ENCODE measurements around the gene SCGB1A1.
"Not testable (repeated sequence)": the region's sequence is repeated elsewhere in the genome, so short reads cannot be mapped to it uniquely, and the experiment has no call there.

Gene SCGB1A1, protein sequence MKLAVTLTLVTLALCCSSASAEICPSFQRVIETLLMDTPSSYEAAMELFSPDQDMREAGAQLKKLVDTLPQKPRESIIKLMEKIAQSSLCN

GRCh38 chr11:62418733-62419132 is at the start of gene SCGB1A1:
TSS of gene SCGB1A1 (plus strand) at chr11:62419033. CDS start at chr11:62419096, 63 bp downstream.
- no peak for FAIRE-seq

DNA sequence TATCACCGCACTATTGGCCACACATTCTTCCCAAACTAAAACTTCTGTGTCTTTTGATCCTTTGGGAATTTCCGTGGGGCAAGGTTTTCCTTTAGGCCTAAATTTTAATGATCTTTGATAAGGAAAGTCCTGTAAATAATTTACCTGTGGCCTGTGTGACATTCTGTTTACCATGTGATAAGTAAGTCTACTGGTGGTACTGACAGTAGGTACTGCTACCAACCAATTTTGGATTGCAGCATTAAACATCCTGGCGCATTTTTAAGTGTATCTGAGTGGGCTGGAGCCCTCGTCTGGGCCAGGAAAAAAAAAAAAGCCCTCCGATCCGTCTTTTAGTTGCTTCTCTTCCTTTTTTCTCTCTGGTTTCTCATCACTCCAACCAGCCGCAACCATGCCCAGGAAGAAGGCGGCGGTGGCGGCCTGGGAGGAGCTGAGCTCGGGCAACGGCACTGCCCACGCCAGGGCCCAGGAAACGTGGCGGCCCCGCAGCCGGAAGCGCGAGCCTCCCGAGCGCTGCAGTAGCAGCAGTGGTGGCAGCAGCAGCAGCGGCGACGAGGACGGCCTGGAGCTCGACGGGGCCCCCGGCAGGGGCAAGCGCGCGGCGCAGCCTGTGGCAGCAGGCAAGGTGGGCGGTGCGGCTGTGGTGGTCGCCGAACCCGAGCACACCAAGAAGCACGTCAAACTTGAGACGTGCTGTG is 47.9 kb upstream of the SCGB1A1 start:
- no peak for FAIRE-seq

DNA sequence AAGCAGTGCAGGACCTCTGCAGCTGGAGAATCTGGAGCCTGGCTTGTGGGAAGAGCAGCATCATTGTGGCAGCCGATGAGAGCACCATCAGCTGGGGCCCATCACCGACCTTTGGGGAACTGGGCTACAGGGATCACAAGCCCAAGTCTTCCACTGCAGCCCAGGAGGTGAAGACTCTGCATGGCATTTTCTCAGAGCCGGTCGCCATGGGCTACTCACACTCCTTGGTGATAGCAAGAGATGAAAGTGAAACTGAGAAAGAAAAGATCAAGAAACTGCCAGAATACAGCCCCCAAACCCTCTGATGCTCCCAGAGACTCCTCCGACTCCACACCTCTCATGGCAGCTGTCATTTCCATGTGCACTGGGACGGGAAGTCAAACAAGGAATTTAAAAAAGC is 46.0 kb upstream of the SCGB1A1 start:
- FAIRE-seq = no peak

- no peak for FAIRE-seq
These were observed 45.2 kb upstream of the SCGB1A1 start for GRCh38 chr11:62373464-62374119.

GRCh38 chr11:62374801-62375200 is 44.0 kb upstream of the SCGB1A1 start:
- FAIRE-seq = no peak

GRCh38 chr11:62378459-62379063 is 40.3 kb upstream of the SCGB1A1 start:
- not testable (repeated sequence) for FAIRE-seq

DNA sequence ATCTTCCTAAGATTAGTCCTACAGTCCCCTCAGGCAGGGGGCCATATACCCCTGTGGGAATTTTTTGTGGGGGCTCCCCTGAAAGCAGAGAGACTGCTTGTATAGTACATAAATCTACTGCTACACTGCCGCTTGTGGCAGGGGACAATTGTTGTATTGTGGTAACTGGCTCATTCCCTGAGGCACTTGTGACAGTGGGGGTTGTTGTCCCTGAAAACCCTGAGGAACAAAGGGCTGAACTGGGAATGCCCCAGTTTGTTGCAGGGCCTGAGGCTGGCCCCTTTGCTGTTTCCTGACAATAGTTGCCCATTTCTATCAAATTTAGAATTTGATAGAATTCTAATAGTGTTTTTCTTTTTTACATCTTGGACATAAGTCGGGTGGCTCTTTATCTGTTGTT is 39.2 kb upstream of the SCGB1A1 start:
- FAIRE-seq = not testable (repeated sequence)

DNA sequence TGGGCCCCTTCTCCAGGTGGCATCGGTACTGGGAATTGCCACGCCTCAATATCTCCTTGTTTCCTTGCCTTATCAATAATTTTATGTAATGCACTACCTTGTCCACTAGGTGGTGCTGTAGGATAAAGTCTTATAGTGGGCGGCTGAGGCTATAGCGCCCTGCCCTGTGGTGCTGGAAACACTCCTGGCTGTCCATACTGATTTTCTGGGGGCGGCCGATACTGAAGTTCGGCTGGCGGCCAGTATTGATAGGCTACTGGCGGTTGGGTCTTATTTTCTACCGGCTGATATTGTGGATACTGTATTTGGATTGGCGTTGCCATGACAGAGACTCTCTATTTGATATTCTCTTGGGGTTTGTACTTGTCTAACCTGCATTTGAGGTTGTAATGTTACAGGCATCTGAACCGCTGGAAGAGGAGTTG is 38.0 kb upstream of the SCGB1A1 start:
- FAIRE-seq = not testable (repeated sequence)

DNA sequence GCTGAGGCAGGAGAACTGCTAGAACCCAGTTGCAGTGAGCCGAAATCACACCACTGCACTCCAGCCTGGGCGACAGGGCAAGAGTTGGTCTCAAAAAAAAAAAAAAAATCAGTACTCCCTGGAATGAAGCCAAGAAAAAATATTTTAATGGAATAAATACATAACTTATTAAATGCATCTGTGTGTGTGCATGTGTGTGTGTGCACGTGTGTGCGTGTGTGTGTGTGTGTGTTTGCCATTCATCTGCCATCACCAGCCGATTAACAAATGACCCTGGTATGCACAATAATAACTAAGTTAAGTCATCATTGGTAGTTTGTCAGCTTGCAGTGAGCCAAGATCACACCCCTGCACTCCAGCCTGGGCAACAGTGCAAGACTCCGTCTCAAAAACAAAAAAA is 35.0 kb upstream of the SCGB1A1 start:
- no peak for FAIRE-seq

DNA sequence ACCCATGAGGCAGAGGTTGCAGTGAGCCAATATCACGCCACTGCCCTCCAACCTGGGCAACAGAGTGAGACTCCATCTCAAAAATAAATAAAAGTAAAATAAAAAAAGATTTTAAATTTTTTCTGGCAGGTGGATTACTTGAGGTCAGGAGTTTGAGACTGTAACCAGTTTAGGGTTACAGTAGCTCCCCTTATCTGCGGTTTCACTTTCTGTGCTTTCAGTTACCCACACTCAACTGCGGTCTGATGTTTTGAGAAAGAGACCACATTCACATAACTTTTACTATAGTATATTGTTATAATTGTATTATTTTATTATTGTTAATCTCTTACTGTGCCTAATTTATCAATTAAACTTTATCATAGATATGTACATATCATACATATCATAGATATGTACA is 32.8 kb upstream of the SCGB1A1 start:
- not testable (repeated sequence) for FAIRE-seq

DNA sequence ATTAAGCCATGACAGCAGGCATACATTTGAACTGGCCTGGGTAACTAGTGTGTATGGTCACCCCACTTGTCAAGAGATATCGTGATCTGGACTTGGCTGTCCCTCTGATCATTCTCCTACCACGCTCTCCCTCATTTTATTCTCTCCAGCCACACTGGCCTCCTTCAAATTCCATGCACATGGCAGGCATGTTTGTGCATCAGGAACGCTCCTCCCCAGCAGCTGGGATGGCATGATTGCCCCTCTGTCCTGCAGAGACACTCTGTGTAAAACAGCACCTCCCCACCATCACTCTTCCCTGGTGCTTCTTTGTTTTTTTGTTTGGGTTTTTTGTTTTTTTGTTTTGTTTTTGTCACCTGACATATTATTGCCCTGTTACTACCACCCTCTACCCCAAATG is 31.5 kb upstream of the SCGB1A1 start:
- FAIRE-seq = no peak

- FAIRE-seq = no peak
These were observed 29.8 kb upstream of the SCGB1A1 start for GRCh38 chr11:62388999-62389398.

DNA sequence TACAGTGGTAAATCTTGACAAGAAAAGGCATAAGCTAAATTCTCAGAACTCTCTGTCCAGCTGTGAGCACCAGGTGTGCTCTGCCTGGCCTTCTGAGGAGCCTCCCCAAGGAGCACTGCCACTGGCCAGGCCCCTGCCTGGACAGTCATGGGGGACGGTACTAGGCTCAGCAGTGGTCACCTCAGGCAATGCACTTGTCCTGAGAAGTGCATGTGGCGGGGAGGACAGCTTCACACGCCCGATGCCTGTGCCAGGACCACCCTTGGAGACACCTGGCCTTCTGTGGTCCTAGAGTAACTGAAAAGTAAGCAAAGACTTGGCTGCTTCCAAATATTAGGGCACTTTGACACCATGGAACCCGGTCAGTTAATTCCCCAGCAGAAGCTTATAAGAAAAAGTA is 28.6 kb upstream of the SCGB1A1 start:
- FAIRE-seq = no peak

- FAIRE-seq = no peak
These were observed 28.1 kb upstream of the SCGB1A1 start for GRCh38 chr11:62390722-62391121.

- FAIRE-seq = no peak
These were observed 27.0 kb upstream of the SCGB1A1 start for GRCh38 chr11:62391642-62392425.

- no peak for FAIRE-seq
These were observed 26.3 kb upstream of the SCGB1A1 start for GRCh38 chr11:62392506-62392905.

DNA sequence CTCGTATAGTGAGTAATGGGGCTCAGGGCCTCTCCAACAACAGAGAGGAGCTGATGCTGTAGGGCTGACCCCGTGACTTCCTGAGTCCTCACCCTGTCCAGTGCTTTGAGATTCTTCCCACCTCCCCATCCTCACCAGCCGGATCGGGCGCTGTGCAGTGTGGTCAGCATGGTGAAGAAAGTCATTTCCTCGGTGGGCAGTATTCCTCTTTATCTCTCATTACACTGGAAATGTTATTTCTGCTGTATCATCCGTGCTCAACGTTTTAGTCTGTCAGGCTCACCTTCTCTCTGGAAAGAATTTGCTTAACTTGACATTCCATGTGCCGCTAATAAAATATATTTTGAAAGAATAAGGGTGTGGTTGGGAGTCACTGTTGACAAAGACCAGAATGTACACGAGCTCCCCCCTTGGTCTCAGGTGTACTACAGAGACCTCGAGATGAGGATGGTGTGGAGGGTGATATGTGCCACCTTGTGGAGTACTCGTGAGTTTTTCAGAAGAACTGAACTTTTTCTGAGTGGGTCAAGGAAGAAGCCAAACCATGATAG is 25.7 kb upstream of the SCGB1A1 start:
- FAIRE-seq = no peak

DNA sequence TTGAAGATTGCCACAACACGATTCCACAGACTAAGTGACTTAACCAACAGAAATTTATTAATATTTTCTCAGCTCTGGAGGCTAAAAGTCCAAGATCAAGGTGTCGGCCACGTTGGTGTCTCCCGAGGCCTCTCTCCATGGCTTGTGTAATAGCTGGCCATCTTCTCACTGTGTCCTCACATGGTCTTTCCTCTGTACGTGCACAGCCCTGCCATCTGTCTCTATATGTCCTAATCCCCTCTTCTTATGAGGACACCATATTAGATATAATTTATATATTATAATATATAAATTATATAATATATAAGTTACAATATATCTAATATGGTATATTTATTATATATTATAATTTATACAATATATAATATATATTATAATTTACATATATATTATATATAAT is 25.1 kb upstream of the SCGB1A1 start:
- FAIRE-seq = no peak

DNA sequence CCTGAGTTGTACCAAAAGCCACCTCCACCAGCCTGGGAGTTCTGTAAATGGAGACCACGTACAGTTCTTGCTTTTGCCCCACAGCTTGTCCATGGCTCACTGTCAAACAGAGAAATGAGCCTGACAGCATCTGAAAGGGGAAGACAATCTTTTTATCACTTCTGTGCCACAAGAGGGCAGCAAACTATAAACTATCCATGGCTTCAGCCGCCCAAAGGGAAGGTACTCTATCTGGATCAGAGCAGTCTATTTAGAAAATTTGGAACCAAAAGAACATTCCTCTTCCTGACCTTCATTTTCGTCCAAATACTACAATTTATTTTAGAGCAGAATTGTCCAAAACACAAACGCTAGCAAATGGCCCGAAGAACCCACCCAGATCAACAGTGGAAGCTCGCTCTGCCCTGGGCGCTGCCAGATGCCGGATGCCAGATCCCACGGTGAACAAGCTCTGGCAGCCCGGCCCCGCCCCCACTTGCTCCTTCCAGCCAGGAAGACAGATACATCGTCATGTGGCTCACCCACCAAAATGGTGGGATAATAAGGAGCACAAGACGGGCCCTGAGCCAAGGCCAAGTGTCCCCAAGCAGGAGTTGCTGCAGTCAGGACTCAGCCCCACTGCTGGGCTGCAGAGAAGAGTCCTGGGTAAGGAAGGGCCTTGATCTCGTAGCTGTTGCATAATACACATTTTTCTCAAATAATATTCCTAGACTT is 23.9 kb upstream of the SCGB1A1 start:
- FAIRE-seq = peak; percentile 94

DNA sequence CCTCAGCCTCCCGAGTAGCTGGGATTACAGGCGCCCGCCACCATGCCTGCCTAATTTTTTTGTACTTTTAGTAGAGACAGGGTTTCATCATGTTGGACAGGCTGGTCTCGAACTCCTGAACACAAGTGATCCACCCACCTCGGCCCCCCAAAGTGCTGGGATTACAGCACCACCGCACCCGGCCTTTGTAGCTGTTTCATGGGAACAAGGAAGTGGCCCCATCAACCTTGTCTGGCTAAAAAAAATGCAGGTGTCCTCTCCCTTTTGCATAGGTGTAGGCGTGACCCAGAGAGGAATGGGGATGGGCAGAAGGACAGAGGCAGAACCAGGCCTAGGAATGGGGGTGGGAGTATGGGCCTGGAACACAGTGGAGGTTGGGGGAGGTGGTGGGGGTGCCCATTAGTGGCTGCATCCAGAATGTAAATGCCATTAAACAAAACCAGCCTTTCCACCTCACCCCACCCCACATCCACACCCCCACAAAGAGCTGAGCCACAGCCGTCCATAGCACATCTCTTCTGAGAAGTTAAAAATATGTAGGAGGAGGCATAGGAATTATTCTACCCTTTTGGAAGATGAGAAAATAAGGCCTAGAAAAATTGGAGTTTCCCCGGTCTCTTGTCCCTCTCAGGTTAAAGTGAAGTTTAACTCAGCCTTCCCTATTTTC is 22.8 kb upstream of the SCGB1A1 start:
- FAIRE-seq = no peak
